DND-41 (cell line): ENCODE results near the gene DSG3.

Source experiments
- ATAC-seq: fragments of 200-7000 bp; cut with Tn5 transposase; 3 replicates; pipeline ENCODE4 v1.9.1; 2021; ENCODE audit warnings: low read depth; ENCODE audit not compliant: insufficient read depth
- DNase-seq: peaks from one replicate; pipeline ENCODE4 v3.0.0-alpha.2; 2020
- H2AFZ ChIP-seq: 2 replicates; pipeline ENCODE4 v1.6.0; 2012; ENCODE audit warnings: low read depth, low read length
- H3K27ac ChIP-seq: 2 replicates; pipeline ENCODE4 v1.5.1; 2012; ENCODE audit warnings: low read length, inconsistent platforms
- H3K27me3 ChIP-seq: fragments of 200-600 bp; sonication (generic); 2 replicates; pipeline ENCODE4 v1.6.0; 2012; ENCODE audit warnings: low read length, mild to moderate bottlenecking, inconsistent platforms; ENCODE audit not compliant: insufficient read depth, poor library complexity
- H3K36me3 ChIP-seq: 2 replicates; pipeline ENCODE4 v1.5.1; 2012; ENCODE audit warnings: low read length, inconsistent platforms; ENCODE audit not compliant: insufficient read depth
- H3K4me1 ChIP-seq: 2 replicates; pipeline ENCODE4 v1.5.1; 2012; ENCODE audit warnings: mild to moderate bottlenecking, low read length; ENCODE audit not compliant: insufficient read depth
- H3K4me2 ChIP-seq: 2 replicates; pipeline ENCODE4 v1.6.0; 2012; ENCODE audit warnings: mild to moderate bottlenecking, moderate library complexity, low read length, inconsistent platforms; ENCODE audit not compliant: insufficient read depth
- H3K4me3 ChIP-seq, 2 experiments: fragments of 200-600 bp in 1 of 2; shearing (Covaris generic) in 1 of 2; 2 replicates each; pipeline ENCODE4 v1.5.1; 2012 to 2016; ENCODE audit warnings: inconsistent platforms in 2 of 2, low read length in 2 of 2, mild to moderate bottlenecking in 2 of 2, low read depth in 1 of 2, moderate library complexity in 1 of 2
- H3K79me2 ChIP-seq: 2 replicates; pipeline ENCODE4 v1.6.0; 2012; ENCODE audit warnings: low read length, inconsistent platforms; ENCODE audit not compliant: insufficient read depth
- H3K9ac ChIP-seq: 2 replicates; pipeline ENCODE4 v1.6.0; 2012; ENCODE audit warnings: low read depth, mild to moderate bottlenecking, inconsistent platforms, low read length, moderate library complexity
- H3K9me3 ChIP-seq: 2 replicates; pipeline ENCODE4 v1.5.1; 2012; ENCODE audit warnings: low read length, moderate library complexity, mild to moderate bottlenecking, inconsistent platforms; ENCODE audit not compliant: insufficient read depth, severe bottlenecking
- H4K20me1 ChIP-seq: 2 replicates; pipeline ENCODE4 v1.6.0; 2012; ENCODE audit warnings: low read length; ENCODE audit not compliant: insufficient read depth
- CTCF ChIP-seq: IDR thresholded peaks from 2 replicates; pipeline ENCODE4 v1.5.1; 2012; ENCODE audit warnings: borderline replicate concordance, low read length, moderate library complexity, mild to moderate bottlenecking; ENCODE audit not compliant: poor library complexity, severe bottlenecking; ENCODE audit errors: extremely low read depth
- EZH2 ChIP-seq: IDR thresholded peaks from 3 replicates; pipeline ENCODE4 v1.6.1; 2012; ENCODE audit warnings: borderline replicate concordance, low read depth, mild to moderate bottlenecking, moderate library complexity, low read length, inconsistent platforms; ENCODE audit not compliant: severe bottlenecking

DSG3 gene

GRCh38 chr18:31417850-31418249 is 29.7 kb upstream of the DSG3 start:
- H3K4me3 ChIP-seq: no peak overlapping the region
- H3K9me3 ChIP-seq: no peaks in the 10 kb centered on the region
- ATAC-seq (no peak), DNase-seq (no peak)
- TF ChIP-seq CTCF (no peak), EZH2 (no peak)
- H3K9ac ChIP-seq: no peak overlapping the region
- H2AFZ ChIP-seq: no peak overlapping the region
- H3K79me2 ChIP-seq: no peaks in the 10 kb centered on the region
- no peaks in the 10 kb centered on the region for H3K27me3 ChIP-seq
- H3K27ac ChIP-seq: no peak overlapping the region
- H4K20me1 ChIP-seq: no peaks in the 10 kb centered on the region
- no peaks in the 10 kb centered on the region for H3K4me1 ChIP-seq
- no peak overlapping the region for H3K4me2 ChIP-seq
- H3K36me3 ChIP-seq: no peaks in the 10 kb centered on the region

GRCh38 chr18:31419457-31419932 is 28.0 kb upstream of the DSG3 start:
- Histone ChIP-seq H3K4me3 (no peak overlapping the region), H3K9ac (no peak overlapping the region), H3K27ac (no peak overlapping the region), H3K4me1 (no peaks in the 10 kb centered on the region), H4K20me1 (no peaks in the 10 kb centered on the region), H3K4me2 (no peak overlapping the region), H3K79me2 (no peaks in the 10 kb centered on the region), H3K9me3 (no peaks in the 10 kb centered on the region), H2AFZ (no peak overlapping the region), H3K36me3 (no peaks in the 10 kb centered on the region), H3K27me3 (no peaks in the 10 kb centered on the region)
- TF ChIP-seq EZH2 (no peak), CTCF (no peak)
- DNase-seq (no peak), ATAC-seq (no peak)

GRCh38 chr18:31420032-31420431 is 27.5 kb upstream of the DSG3 start:
- H3K4me3 ChIP-seq: no peak overlapping the region
- no peak overlapping the region for H3K4me2 ChIP-seq
- no peak for ATAC-seq
- no peaks in the 10 kb centered on the region for H4K20me1 ChIP-seq
- DNase-seq: no peak
- H3K27me3 ChIP-seq: no peaks in the 10 kb centered on the region
- H3K4me1 ChIP-seq: no peaks in the 10 kb centered on the region
- H2AFZ ChIP-seq: no peak overlapping the region
- H3K79me2 ChIP-seq: no peaks in the 10 kb centered on the region
- H3K9me3 ChIP-seq: no peaks in the 10 kb centered on the region
- no peak overlapping the region for H3K27ac ChIP-seq
- H3K36me3 ChIP-seq: no peaks in the 10 kb centered on the region
- no peak overlapping the region for H3K9ac ChIP-seq
- TF ChIP-seq EZH2 (no peak), CTCF (no peak)

GRCh38 chr18:31420524-31420923 is 27.0 kb upstream of the DSG3 start:
- no peak for DNase-seq
- Histone ChIP-seq H3K27me3 (no peaks in the 10 kb centered on the region), H3K9me3 (no peaks in the 10 kb centered on the region), H2AFZ (no peak overlapping the region), H4K20me1 (no peaks in the 10 kb centered on the region), H3K27ac (no peak overlapping the region), H3K36me3 (no peaks in the 10 kb centered on the region), H3K4me3 (no peak overlapping the region), H3K9ac (no peak overlapping the region), H3K4me2 (no peak overlapping the region), H3K79me2 (no peaks in the 10 kb centered on the region), H3K4me1 (no peaks in the 10 kb centered on the region)
- TF ChIP-seq EZH2 (no peak), CTCF (no peak)
- no peak for ATAC-seq
